Islet of Langerhans (tissue), 1 donor: ENCODE data around the gene ITPKB.

Source experiments
- FAIRE-seq: peaks from one replicate; lab custom pipeline; 2011; peaks lifted over from hg19 to GRCh38; lab: Jason Lieb, UNC

ITPKB gene

GRCh38 chr1:226682871-226683814 is 55.9 kb downstream of the ITPKB start:
- FAIRE-seq: no peak

- no peak for FAIRE-seq
These were observed 57.2 kb downstream of the ITPKB start for GRCh38 chr1:226681652-226682493.

DNA sequence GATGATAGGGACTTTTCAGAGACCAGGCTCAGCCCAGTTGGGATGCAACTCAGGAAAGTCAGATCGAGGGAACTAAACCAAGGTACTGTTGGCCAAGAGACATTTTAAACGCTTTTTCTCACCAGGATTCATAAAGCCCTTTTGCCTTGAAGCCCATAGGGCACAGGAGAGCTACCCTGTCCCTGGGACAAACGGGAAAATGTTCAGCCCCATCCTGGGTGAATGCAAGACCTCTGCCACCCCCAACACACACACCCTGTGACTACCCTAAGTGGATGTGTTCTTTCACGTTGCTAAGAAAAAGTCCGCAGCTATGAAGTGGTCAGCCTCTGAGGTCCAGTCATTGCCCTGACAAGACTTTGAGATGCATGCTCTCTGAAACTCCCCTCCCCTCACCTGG is 58.4 kb downstream of the ITPKB start:
- FAIRE-seq: no peak

- no peak for FAIRE-seq
These were observed 59.1 kb downstream of the ITPKB start for GRCh38 chr1:226679853-226680516.

GRCh38 chr1:226679262-226679661 is 59.8 kb downstream of the ITPKB start:
- no peak for FAIRE-seq

DNA sequence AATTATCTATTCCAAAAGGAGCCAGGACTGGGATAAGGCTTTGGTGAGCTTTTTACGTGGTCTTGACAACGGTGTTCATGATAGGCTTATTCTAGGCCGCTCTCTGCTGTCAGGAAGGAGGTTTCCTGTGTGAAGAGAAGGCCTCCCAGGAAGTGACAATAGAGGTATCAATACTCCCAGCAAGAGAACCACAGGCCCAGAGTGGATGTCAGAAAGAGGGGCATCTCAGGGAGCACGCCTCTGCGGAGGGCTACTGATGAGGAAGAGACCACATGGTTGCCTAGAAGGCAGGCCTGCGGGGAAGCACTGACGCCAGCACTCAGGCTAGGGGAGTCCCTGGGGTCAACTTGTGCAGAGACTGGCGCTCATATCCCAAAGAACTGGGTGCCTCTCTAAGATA is 60.4 kb downstream of the ITPKB start:
- FAIRE-seq: no peak

GRCh38 chr1:226678251-226678650 is 60.8 kb downstream of the ITPKB start:
- FAIRE-seq: no peak

DNA sequence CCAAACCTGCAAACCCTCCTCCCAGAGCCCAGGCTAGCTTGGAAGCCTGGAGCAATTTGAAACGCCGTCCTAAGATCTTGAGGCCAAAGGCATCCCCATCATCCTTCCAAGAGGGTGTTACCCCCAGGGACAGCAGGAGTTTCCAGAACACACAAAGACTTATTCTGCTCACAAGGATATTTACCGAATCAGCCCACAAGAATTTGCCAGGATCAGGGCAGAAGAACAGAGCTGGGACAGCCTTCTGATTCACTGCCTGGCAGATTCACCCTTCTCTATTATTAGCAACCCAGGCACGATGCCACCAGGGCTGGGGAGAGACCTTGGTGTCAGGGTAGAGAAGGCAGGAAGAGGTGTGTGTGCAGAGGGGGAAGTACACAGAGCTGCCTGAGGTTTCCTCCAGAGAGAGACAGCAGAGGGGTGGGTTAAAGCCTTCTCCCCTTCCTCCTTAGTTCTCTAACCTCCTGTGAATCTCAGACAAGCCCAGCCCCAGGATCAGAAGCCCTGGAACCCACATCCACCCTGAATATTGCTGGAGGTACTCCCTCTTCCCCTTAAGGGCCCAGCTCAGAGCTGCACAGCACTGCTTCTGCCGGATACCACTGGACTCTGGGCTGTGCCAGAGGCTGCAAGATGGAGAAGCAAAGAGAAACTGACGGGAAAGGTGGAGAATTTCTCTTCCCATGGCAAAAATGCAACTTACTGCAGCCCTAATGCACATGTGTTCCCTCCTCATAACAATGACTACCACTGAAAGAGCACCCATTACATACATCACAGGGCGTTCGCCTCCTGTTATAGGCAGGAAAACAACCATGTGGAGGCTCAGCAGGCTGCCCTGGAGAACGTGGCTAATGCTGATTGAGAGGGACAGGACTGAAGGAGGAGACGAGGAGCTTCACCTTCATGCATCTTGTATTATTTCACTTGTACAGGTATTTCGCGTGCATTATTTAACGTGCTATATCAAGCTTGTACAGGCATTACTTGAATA is 61.8 kb downstream of the ITPKB start:
- FAIRE-seq: no peak

DNA sequence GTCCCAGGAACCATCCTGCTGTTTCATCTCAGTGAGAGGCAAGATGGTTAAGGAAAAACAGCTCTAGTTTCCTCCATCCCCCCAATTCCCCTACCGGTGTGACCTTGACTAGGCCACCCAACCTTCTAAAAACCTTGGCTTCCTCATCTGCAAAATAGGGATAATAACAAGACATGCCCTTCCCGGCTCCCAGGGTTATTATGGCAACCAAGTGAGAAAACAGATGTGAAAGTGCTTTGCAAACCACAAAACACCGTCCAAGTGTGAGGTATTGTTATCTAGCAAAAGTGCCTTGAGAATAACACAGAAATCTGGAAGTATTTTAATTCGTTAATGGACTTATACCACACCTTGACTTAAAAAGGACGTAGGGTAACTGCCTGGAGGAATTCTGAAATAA is 62.7 kb downstream of the ITPKB start:
- FAIRE-seq: no peak

DNA sequence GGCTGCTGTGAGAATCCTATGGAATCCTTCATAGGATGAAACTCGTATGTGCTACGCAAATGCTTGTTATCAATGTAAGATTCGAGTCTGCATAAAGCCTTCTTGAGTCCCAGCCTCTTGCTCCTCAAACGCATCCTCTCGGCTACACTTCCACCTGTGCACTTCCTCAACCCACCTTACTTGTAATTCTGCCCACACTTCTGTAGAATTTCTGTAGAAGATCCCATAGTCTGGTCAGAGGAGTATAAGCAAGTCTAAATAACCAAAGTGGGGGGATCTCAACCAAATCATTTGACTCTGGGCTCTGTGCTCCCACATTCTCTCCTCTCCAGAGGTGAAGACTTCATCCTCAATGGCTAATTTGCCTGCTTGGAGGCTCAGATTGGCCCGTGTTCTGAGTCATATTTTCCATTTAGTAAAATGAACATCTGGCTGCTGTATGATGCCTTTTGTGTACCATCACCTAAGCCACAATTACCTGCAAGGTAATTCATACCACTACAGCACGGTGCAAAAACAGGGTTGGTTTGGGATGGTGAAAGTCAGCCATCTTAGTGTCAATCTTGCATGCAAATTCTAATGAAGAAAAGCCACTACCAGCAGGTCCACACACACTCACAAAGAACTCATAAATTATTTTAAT is 63.2 kb downstream of the ITPKB start:
- no peak for FAIRE-seq

DNA sequence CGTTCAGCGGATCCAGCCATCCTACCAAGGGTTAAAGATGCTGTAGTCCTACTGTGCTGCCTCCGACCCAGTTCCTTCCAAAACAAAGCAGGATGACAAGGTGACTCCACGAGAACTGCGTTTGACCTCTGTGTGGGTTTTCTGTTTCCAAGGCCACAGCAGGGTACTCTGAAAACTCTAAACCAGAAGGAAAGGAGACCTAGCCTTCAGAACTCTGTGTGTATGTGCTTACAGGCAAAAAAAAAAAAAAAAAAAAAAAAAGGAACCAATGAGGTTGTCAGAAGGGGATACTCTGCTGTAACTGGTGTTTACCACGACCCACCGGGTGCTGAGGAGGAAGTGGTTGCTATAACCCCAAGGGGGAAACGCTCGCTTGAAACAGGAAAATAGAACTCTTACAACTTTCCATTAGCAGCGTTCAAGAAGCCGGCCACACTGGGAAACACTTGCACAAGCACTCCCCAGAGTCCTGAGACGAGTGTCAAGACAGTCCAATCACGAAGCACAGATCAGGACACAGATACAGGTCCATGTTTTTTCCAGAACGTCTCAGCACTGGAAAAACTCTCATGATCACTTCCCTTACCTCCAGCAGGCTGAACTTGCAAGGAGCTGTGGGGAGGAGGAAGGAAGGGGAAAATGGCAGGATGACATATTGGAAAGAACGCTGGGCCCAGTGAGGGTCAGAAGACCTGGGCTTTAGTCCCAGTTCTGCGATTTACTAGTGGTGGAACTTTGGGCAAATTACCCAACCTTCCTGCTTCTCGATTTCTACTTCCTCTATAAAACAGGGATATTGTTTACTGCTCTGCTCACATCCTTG is 64.0 kb downstream of the ITPKB start:
- FAIRE-seq: no peak

GRCh38 chr1:226672339-226672762 is 66.7 kb downstream of the ITPKB start:
- no peak for FAIRE-seq

DNA sequence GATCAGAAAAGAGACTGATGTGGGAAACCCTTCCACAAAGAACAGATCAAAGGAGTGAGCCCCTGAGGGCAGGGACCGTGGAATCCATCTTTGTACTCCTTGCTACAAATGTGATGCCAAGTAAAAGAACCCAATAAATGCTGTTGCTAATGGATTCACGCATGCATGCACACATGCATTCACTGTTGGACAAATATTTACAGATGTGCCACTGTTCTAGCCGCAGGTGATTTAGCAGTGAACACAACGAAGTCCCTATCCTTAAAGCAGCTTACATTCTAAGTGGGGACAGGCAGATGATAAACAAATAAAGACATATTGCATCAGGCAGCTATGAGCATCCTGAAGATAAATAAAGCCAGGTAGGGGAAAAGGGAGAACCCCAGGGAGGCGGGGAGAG is 67.8 kb downstream of the ITPKB start:
- no peak for FAIRE-seq

DNA sequence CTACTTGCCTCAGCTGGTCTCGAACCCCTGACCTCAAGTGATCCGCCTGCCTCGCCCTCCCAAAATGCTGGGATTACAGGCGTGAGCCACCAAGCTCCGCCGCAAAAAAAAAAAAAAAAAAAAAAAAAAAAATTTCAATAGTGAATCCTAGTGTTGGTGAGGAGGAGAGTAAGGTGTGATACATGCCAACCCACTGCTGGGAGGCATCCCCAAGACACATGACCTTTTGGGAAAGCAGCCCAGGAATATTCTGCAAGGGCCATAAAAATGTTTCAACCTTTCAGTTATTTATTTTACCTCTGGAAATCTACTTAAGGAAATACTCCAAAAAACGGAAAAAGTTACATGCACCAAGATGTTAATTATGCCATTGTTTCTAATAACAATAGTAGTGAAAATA is 69.0 kb downstream of the ITPKB start:
- no peak for FAIRE-seq

DNA sequence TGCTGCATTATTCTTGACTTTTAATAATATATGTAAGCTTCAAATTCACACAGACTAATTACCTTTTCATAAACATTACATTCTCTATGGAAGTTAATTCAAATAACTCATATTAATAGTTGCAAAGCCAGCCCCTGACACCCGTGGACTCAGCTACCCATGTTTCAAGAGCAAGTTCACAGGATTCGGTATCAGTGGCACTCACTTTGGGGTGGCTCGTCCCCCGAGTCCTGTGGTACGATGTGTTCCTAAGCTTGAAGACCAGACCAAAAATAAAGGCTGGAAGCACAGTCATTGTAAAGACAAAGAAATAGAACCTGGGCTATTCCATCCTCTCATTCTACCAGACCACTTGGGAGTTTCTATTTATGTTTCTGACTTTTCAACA is 70.9 kb downstream of the ITPKB start:
- FAIRE-seq: no peak

DNA sequence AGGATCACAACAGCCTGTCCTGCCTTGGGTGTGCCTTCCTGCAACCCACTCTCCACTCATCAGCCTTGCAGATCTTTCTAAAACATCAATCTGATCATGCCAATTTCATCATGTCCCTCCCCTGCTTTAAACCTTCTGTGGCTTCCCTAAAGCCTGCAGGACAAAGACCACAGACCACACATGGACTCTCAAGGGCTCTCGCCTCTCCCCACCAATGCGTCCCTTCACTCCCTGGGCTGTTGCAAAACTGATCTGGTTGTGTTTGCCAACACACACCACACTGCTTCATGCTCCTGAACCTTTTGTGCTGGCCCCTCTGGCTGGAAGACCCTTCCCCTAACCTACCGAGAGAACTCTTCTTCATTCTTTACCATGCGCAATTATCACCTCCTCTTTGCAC is 72.4 kb downstream of the ITPKB start:
- FAIRE-seq: no peak

GRCh38 chr1:226666164-226666506 is 72.9 kb downstream of the ITPKB start:
- FAIRE-seq: no peak

- FAIRE-seq: no peak
These were observed 73.4 kb downstream of the ITPKB start for GRCh38 chr1:226665505-226666163.

- no peak for FAIRE-seq
These were observed 74.5 kb downstream of the ITPKB start for GRCh38 chr1:226664413-226665101.
